ENCODE data around the gene CCDC187.

- TF ChIP-seq, protein P1, sequence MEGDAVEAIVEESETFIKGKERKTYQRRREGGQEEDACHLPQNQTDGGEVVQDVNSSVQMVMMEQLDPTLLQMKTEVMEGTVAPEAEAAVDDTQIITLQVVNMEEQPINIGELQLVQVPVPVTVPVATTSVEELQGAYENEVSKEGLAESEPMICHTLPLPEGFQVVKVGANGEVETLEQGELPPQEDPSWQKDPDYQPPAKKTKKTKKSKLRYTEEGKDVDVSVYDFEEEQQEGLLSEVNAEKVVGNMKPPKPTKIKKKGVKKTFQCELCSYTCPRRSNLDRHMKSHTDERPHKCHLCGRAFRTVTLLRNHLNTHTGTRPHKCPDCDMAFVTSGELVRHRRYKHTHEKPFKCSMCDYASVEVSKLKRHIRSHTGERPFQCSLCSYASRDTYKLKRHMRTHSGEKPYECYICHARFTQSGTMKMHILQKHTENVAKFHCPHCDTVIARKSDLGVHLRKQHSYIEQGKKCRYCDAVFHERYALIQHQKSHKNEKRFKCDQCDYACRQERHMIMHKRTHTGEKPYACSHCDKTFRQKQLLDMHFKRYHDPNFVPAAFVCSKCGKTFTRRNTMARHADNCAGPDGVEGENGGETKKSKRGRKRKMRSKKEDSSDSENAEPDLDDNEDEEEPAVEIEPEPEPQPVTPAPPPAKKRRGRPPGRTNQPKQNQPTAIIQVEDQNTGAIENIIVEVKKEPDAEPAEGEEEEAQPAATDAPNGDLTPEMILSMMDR (IDR thresholded peaks at IDR 0.05): no peak
- no peak for TF ChIP-seq POLR2A (IDR thresholded peaks at IDR 0.05)
Observed at GRCh38 chr9:136225366-136225747, 78.5 kb downstream of the CCDC187 start.
